H1 (cell line): ENCODE data around the gene RBM17. TPM values are rescaled to one million over a fixed set of nuclear protein-coding genes. Genes with fewer than 3 reads are reported as not detected.

ENCODE experiments used
- BCL11A ChIP-seq, 2 experiments: IDR thresholded peaks; one replicate each; pipeline ENCODE4 v1.6.1; 2011; ENCODE audit warnings: low read depth in 2 of 2, low read length in 2 of 2, mild to moderate bottlenecking in 2 of 2
- CBX5 ChIP-seq: fragments of 300-800, 300-1000 bp; sonication (generic); IDR thresholded peaks from 2 replicates; pipeline ENCODE4 v1.7.1; 2016; ENCODE audit warnings: antibody characterized with exemption, low read length, low read depth
- EGR1 ChIP-seq: IDR thresholded peaks from 2 replicates; pipeline ENCODE4 v1.6.1; 2011; ENCODE audit warnings: low read depth, low read length, borderline replicate concordance
- KDM1A ChIP-seq: fragments of 200-600, 300-600 bp; sonication (generic); IDR thresholded peaks from 2 replicates; pipeline ENCODE4 v1.7.1; 2016; ENCODE audit warnings: mild to moderate bottlenecking, low read length, borderline replicate concordance
- POLR2AphosphoS5 ChIP-seq: IDR thresholded peaks from 2 replicates; pipeline ENCODE4 v1.6.1; 2011; ENCODE audit warnings: low read depth, low read length
- RXRA ChIP-seq: IDR thresholded peaks from 2 replicates; pipeline ENCODE4 v1.6.1; 2011; ENCODE audit warnings: low read depth, mild to moderate bottlenecking, low read length, moderate library complexity; ENCODE audit not compliant: insufficient read depth
- SRF ChIP-seq: IDR thresholded peaks from 2 replicates; pipeline ENCODE4 v1.6.1; 2011; ENCODE audit warnings: mild to moderate bottlenecking, low read depth, low read length, moderate library complexity
- TAF7 ChIP-seq: optimal IDR thresholded peaks from 2 replicates; pipeline ENCODE3; 2011; ENCODE audit warnings: low read depth, mild to moderate bottlenecking, inconsistent platforms, low read length, moderate library complexity, borderline replicate concordance
- polyA plus RNA-seq, 7 experiments: library from polyadenylated mRNA; depleted of rRNA in 3 of 7; stranded (reverse) in 5 of 7; unstranded in 2 of 7; fragments of >200 nt in 5 of 7; fragments of 200-250 nt in 2 of 7; gene quantifications; 1 replicate in 5 of 7; 2 replicates in 1 of 7; 4 replicates in 1 of 7; pipeline versions ENCODE4 v1.2.1 to v1.2.3, GENCODE V29; 2011 to 2013; ENCODE audit warnings: missing spikeins in 2 of 7, mixed read lengths in 2 of 7
- total RNA-seq: library from RNA; stranded (reverse); fragmentation: NEBNext Ultra II Directional; extraction: Animal tissue kit (Norgen Biotek cat#: 25700); gene quantifications from 2 replicates; pipeline ENCODE4 v1.2.1, GENCODE V29; 2021
- TF ChIP-seq, protein P1 (sequence below): fragments of 300-600 bp; sonication (generic); IDR thresholded peaks from 2 replicates; pipeline ENCODE4 v1.7.1; 2012; ENCODE audit warnings: low read length, moderate library complexity, mild to moderate bottlenecking, inconsistent platforms; ENCODE audit not compliant: insufficient replicate concordance
- TF ChIP-seq, protein P2 (sequence below): IDR thresholded peaks from 2 replicates; pipeline ENCODE4 v1.6.1; 2012; ENCODE audit warnings: inconsistent platforms
- TF ChIP-seq, protein P3 (sequence below): IDR thresholded peaks from 2 replicates; pipeline ENCODE4 v1.6.1; 2012; ENCODE audit warnings: inconsistent platforms

RBM17 gene
- total and polyA plus RNA-seq, 2 of the 8 experiments (the other 6 are each of a cell fraction or from before 2014, with no cell fraction given) = 15.7 to 128 TPM

DNA sequence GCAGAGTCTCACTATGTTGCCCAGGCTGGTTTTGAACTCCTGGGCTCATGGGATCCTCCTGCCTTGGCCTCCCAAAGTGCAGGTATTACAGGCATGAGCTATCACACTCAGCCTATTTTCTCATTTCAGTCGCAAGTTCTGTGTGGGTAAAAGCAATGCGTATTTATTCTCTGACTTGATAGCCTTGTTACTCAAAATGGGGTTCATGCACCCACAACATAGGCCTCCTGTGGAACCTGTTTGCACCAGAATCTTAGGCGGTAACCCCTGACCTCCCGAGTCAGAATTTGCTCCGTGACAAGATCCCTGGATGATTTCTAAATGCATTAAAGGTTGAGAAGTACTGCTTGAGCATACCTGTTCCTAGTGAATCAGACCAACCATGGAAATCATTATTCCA lies 34.0 kb upstream of the RBM17 start (continued):
- TF ChIP-seq, protein P1, sequence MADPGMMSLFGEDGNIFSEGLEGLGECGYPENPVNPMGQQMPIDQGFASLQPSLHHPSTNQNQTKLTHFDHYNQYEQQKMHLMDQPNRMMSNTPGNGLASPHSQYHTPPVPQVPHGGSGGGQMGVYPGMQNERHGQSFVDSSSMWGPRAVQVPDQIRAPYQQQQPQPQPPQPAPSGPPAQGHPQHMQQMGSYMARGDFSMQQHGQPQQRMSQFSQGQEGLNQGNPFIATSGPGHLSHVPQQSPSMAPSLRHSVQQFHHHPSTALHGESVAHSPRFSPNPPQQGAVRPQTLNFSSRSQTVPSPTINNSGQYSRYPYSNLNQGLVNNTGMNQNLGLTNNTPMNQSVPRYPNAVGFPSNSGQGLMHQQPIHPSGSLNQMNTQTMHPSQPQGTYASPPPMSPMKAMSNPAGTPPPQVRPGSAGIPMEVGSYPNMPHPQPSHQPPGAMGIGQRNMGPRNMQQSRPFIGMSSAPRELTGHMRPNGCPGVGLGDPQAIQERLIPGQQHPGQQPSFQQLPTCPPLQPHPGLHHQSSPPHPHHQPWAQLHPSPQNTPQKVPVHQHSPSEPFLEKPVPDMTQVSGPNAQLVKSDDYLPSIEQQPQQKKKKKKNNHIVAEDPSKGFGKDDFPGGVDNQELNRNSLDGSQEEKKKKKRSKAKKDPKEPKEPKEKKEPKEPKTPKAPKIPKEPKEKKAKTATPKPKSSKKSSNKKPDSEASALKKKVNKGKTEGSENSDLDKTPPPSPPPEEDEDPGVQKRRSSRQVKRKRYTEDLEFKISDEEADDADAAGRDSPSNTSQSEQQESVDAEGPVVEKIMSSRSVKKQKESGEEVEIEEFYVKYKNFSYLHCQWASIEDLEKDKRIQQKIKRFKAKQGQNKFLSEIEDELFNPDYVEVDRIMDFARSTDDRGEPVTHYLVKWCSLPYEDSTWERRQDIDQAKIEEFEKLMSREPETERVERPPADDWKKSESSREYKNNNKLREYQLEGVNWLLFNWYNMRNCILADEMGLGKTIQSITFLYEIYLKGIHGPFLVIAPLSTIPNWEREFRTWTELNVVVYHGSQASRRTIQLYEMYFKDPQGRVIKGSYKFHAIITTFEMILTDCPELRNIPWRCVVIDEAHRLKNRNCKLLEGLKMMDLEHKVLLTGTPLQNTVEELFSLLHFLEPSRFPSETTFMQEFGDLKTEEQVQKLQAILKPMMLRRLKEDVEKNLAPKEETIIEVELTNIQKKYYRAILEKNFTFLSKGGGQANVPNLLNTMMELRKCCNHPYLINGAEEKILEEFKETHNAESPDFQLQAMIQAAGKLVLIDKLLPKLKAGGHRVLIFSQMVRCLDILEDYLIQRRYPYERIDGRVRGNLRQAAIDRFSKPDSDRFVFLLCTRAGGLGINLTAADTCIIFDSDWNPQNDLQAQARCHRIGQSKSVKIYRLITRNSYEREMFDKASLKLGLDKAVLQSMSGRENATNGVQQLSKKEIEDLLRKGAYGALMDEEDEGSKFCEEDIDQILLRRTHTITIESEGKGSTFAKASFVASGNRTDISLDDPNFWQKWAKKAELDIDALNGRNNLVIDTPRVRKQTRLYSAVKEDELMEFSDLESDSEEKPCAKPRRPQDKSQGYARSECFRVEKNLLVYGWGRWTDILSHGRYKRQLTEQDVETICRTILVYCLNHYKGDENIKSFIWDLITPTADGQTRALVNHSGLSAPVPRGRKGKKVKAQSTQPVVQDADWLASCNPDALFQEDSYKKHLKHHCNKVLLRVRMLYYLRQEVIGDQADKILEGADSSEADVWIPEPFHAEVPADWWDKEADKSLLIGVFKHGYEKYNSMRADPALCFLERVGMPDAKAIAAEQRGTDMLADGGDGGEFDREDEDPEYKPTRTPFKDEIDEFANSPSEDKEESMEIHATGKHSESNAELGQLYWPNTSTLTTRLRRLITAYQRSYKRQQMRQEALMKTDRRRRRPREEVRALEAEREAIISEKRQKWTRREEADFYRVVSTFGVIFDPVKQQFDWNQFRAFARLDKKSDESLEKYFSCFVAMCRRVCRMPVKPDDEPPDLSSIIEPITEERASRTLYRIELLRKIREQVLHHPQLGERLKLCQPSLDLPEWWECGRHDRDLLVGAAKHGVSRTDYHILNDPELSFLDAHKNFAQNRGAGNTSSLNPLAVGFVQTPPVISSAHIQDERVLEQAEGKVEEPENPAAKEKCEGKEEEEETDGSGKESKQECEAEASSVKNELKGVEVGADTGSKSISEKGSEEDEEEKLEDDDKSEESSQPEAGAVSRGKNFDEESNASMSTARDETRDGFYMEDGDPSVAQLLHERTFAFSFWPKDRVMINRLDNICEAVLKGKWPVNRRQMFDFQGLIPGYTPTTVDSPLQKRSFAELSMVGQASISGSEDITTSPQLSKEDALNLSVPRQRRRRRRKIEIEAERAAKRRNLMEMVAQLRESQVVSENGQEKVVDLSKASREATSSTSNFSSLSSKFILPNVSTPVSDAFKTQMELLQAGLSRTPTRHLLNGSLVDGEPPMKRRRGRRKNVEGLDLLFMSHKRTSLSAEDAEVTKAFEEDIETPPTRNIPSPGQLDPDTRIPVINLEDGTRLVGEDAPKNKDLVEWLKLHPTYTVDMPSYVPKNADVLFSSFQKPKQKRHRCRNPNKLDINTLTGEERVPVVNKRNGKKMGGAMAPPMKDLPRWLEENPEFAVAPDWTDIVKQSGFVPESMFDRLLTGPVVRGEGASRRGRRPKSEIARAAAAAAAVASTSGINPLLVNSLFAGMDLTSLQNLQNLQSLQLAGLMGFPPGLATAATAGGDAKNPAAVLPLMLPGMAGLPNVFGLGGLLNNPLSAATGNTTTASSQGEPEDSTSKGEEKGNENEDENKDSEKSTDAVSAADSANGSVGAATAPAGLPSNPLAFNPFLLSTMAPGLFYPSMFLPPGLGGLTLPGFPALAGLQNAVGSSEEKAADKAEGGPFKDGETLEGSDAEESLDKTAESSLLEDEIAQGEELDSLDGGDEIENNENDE = no peak
- TF ChIP-seq EGR1 (no peak), TAF7 (no peak), SRF (no peak), POLR2AphosphoS5 (no peak), KDM1A (no peak), BCL11A (IDR thresholded peaks at IDR 0.05; ENCODE audit: low read depth in 2 of 2, low read length in 2 of 2) (no peak), RXRA (no peak), CBX5 (no peak)
- TF ChIP-seq, protein P2, sequence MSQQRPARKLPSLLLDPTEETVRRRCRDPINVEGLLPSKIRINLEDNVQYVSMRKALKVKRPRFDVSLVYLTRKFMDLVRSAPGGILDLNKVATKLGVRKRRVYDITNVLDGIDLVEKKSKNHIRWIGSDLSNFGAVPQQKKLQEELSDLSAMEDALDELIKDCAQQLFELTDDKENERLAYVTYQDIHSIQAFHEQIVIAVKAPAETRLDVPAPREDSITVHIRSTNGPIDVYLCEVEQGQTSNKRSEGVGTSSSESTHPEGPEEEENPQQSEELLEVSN = no peak
- TF ChIP-seq, protein P3, sequence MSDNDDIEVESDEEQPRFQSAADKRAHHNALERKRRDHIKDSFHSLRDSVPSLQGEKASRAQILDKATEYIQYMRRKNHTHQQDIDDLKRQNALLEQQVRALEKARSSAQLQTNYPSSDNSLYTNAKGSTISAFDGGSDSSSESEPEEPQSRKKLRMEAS = no peak
